A673 (cell line): Measurements from ENCODE around the gene ANKUB1. TPM values are rescaled to one million over a fixed set of nuclear protein-coding genes. Genes with fewer than 3 reads are reported as not detected.

Source experiments
- BruUV-seq: library from RNA; stranded (reverse); fragments of 400-500 nt; replicated peaks from 2 replicates; lab custom pipeline; 2021; lab: Mats Ljungman, UMichigan
- CTCF ChIA-PET: fragments of 300-600 bp; sonication (Branson Sonifier 250); formaldehyde crosslinking; loops from one replicate; lab custom pipeline; 2022; ENCODE audit warnings: antibody characterized with exemption; lab: Charles Lee
- POLR2A ChIA-PET: fragments of 300-600 bp; sonication (Branson Sonifier 250); formaldehyde crosslinking; loops from one replicate; lab custom pipeline; 2022; ENCODE audit warnings: antibody characterized with exemption; ENCODE audit not compliant: low non-redundant PET; lab: Charles Lee
- DNase-seq: peaks from one replicate; pipeline ENCODE4 v3.0.0-alpha.2; 2015; ENCODE audit warnings: low spot score
- H3K27ac ChIP-seq: fragments of 200-600 bp; sonication (generic); 2 replicates; pipeline ENCODE4 v1.5.1; 2016; ENCODE audit warnings: mixed run types, low read depth, mild to moderate bottlenecking, mixed read lengths, antibody characterized with exemption, low read length; ENCODE audit not compliant: poor library complexity, severe bottlenecking
- H3K27me3 ChIP-seq: fragments of 200-600 bp; sonication (generic); replicated peaks from 2 replicates; pipeline ENCODE4 v1.6.1; 2017; ENCODE audit warnings: mixed run types, low read depth, mild to moderate bottlenecking, mixed read lengths, antibody characterized with exemption, low read length; ENCODE audit not compliant: insufficient read depth, poor library complexity
- H3K36me3 ChIP-seq: fragments of 200-600 bp; sonication (generic); 2 replicates; pipeline ENCODE4 v1.6.1; 2016; ENCODE audit warnings: mixed run types, mild to moderate bottlenecking, mixed read lengths, antibody characterized with exemption, low read length; ENCODE audit not compliant: insufficient read depth, poor library complexity, severe bottlenecking
- H3K4me1 ChIP-seq: fragments of 200-600 bp; sonication (generic); 2 replicates; pipeline ENCODE4 v1.6.1; 2017; ENCODE audit warnings: mixed run types, mild to moderate bottlenecking, mixed read lengths, antibody characterized with exemption, low read length; ENCODE audit not compliant: insufficient read depth, poor library complexity, severe bottlenecking
- H3K4me3 ChIP-seq: fragments of 200-600 bp; sonication (generic); 2 replicates; pipeline ENCODE4 v1.5.1; 2016; ENCODE audit warnings: low read depth, mixed run types, mild to moderate bottlenecking, mixed read lengths, low read length; ENCODE audit not compliant: poor library complexity, severe bottlenecking
- H3K9me3 ChIP-seq: fragments of 200-600 bp; sonication (generic); 2 replicates; pipeline ENCODE4 v1.6.1; 2016; ENCODE audit warnings: mixed run types, low read depth, mild to moderate bottlenecking, mixed read lengths, antibody characterized with exemption, low read length; ENCODE audit not compliant: poor library complexity, severe bottlenecking
- CTCF ChIP-seq: fragments of 300-800, 200-600 bp; sonication (generic); conservative IDR thresholded peaks from 2 replicates; pipeline ENCODE4 v1.5.1; 2017; ENCODE audit warnings: low read depth, mild to moderate bottlenecking, antibody characterized with exemption, low read length, moderate library complexity, mixed read lengths
- EZH2 ChIP-seq: fragments of 200-600 bp; sonication (generic); IDR thresholded peaks from 2 replicates; pipeline ENCODE4 v1.6.1; 2017; ENCODE audit warnings: borderline replicate concordance, low read depth, mild to moderate bottlenecking, mixed read lengths, antibody characterized with exemption, low read length; ENCODE audit not compliant: poor library complexity, severe bottlenecking
- intact Hi-C: fragments of 100-400 bp; cut with micrococcal nuclease; formaldehyde crosslinking; loops from one replicate; pipeline ENCODE4 v1.10.0; 2022; ENCODE audit not compliant: unreplicated experiment
- total RNA-seq: library from RNA; stranded (reverse); gene quantifications from 2 replicates; pipeline ENCODE4 v1.2.3, GENCODE V29; 2021

ANKUB1 gene
- total RNA-seq, 1 experiment from 2014 or later = not detected

GRCh38 chr3:149736175-149736952, 56.0 kb downstream of the ANKUB1 start:
- Histone ChIP-seq H3K9me3 (no peaks in the 10 kb centered on the region), H3K36me3 (peaks cover 13% of the 10 kb centered on the region), H3K27me3 (no peaks in the 10 kb centered on the region), H3K4me3 (no peak overlapping the region), H3K27ac (no peak overlapping the region), H3K4me1 (no peaks in the 10 kb centered on the region)
- TF ChIP-seq EZH2 = no peak
- TF ChIP-seq CTCF = no peak
- DNase-seq = no peak
- ChIA-PET CTCF (no interaction called here), POLR2A (no interaction called here)
- intact Hi-C loops = no loop called here
- BruUV-seq = no TSS peak

GRCh38 chr3:149732234-149732633, 60.1 kb downstream of the ANKUB1 start:
- no TSS peak for BruUV-seq
- Histone ChIP-seq H3K4me3 (no peak overlapping the region), H3K9me3 (no peaks in the 10 kb centered on the region), H3K27me3 (no peaks in the 10 kb centered on the region), H3K36me3 (no peaks in the 10 kb centered on the region), H3K4me1 (no peaks in the 10 kb centered on the region), H3K27ac (no peak overlapping the region)
- ChIA-PET CTCF (no interaction called here), POLR2A (no interaction called here)
- TF ChIP-seq EZH2 (no peak), CTCF (no peak)
- no peak for DNase-seq
- intact Hi-C loops = no loop called here

- no peak for DNase-seq
- Histone ChIP-seq H3K4me3 (no peak overlapping the region), H3K27me3 (no peaks in the 10 kb centered on the region), H3K36me3 (no peaks in the 10 kb centered on the region), H3K4me1 (no peaks in the 10 kb centered on the region), H3K9me3 (no peaks in the 10 kb centered on the region), H3K27ac (no peak overlapping the region)
- ChIA-PET CTCF (no interaction called here), POLR2A (no interaction called here)
- BruUV-seq = no TSS peak
- TF ChIP-seq CTCF = no peak
- no peak for TF ChIP-seq EZH2
- intact Hi-C loops = no loop called here
Measured at GRCh38 chr3:149727656-149728055, 64.7 kb downstream of the ANKUB1 start.
